Neutrophil (primary cell): Measurements from ENCODE around the gene CAPRIN1.
A peak's percentile ranks its signal among the peaks of the same experiment; 100 is the strongest.

ENCODE experiments used
- H3K27ac ChIP-seq: fragments of 200-600 bp; sonication (generic); 2 replicates; pipeline ENCODE4 v1.5.1; 2016; ENCODE audit warnings: mild to moderate bottlenecking, moderate library complexity
- H3K27me3 ChIP-seq: fragments of 200-600 bp; sonication (generic); 2 replicates; pipeline ENCODE4 v1.6.0; 2016; ENCODE audit warnings: mild to moderate bottlenecking
- H3K36me3 ChIP-seq: fragments of 200-600 bp; sonication (generic); 2 replicates; pipeline ENCODE4 v1.5.1; 2017
- H3K4me1 ChIP-seq, 2 experiments: fragments of 200-600 bp in 1 of 2; sonication (generic) in 1 of 2; 1 replicate in 1 of 2; 2 replicates in 1 of 2; pipeline versions ENCODE4 v1.5.1 to v1.6.1; 2013 to 2016; ENCODE audit warnings: low read depth in 1 of 2, low read length in 1 of 2, mild to moderate bottlenecking in 1 of 2, moderate library complexity in 1 of 2; ENCODE audit not compliant: control insufficient read depth in 1 of 2, insufficient read depth in 1 of 2
- H3K4me3 ChIP-seq, 2 experiments: fragments of 200-600 bp in 1 of 2; sonication (generic) in 1 of 2; 1 replicate in 1 of 2; 2 replicates in 1 of 2; pipeline ENCODE4 v1.5.1; 2013 to 2016; ENCODE audit warnings: low read depth in 1 of 2, low read length in 1 of 2, mild to moderate bottlenecking in 1 of 2, moderate library complexity in 1 of 2
- H3K9me3 ChIP-seq: fragments of 200-600 bp; sonication (generic); 2 replicates; pipeline ENCODE4 v1.5.1; 2016
- CTCF ChIP-seq: fragments of 200-600 bp; sonication (generic); IDR thresholded peaks from 2 replicates; pipeline ENCODE4 v1.5.1; 2016; ENCODE audit warnings: antibody characterized with exemption

Gene CAPRIN1, protein sequence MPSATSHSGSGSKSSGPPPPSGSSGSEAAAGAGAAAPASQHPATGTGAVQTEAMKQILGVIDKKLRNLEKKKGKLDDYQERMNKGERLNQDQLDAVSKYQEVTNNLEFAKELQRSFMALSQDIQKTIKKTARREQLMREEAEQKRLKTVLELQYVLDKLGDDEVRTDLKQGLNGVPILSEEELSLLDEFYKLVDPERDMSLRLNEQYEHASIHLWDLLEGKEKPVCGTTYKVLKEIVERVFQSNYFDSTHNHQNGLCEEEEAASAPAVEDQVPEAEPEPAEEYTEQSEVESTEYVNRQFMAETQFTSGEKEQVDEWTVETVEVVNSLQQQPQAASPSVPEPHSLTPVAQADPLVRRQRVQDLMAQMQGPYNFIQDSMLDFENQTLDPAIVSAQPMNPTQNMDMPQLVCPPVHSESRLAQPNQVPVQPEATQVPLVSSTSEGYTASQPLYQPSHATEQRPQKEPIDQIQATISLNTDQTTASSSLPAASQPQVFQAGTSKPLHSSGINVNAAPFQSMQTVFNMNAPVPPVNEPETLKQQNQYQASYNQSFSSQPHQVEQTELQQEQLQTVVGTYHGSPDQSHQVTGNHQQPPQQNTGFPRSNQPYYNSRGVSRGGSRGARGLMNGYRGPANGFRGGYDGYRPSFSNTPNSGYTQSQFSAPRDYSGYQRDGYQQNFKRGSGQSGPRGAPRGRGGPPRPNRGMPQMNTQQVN

DNA sequence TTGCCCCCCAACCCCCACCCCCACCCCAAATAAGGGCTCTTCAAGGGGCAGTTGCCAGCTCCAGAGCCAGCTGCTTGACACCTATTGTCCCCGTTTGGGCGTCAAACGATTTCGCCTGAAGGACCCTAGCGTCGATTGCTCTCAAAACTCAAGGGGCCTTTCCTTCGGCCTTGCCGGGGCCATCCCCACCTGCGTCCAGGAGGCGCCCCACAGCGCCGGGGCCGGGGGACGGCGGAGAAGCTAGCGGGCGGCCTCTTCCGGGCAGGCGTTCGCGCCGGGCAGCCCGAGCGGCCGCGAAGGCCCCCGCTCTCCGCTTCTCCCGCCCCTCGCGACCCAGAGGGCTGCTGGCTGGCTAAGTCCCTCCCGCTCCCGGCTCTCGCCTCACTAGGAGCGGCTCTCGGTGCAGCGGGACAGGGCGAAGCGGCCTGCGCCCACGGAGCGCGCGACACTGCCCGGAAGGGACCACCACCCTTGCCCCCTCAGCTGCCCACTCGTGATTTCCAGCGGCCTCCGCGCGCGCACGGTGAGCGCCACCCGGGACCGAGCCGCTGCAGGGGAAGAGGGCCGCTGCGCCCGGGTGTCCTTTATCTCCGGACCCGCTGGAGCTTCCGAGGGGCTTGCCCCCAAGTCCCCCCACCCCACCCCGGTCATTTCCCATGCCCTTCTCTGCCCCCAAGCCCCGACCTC is at the start of gene CAPRIN1:
Gene CAPRIN1, plus strand, starts transcription at position 383 of the 687 bp plus-strand sequence. CDS start 690 bp downstream, outside the sequence.
- Histone ChIP-seq H3K27ac (peak within 1 kb of the TSS; percentile 99), H3K9me3 (no peaks in the 10 kb centered on the region), H3K27me3 (no peaks in the 10 kb centered on the region), H3K36me3 (peaks cover 6% of the 10 kb centered on the region), H3K4me3 (peak within 1 kb of the TSS; percentile 97 to 99), H3K4me1 (peaks cover 25 to 28% of the 10 kb centered on the region in 2 experiments)
- no peak for TF ChIP-seq CTCF

- H3K9me3 ChIP-seq: no peaks in the 10 kb centered on the region
- no peak overlapping the region for H3K27ac ChIP-seq
- peaks cover 36% of the 10 kb centered on the region for H3K27me3 ChIP-seq
- no peak for TF ChIP-seq CTCF
- no peak overlapping the region for H3K4me3 ChIP-seq
- no peaks in the 10 kb centered on the region for H3K36me3 ChIP-seq
- no peaks in the 10 kb centered on the region for H3K4me1 ChIP-seq
Measured at GRCh38 chr11:34002420-34002819, 49.1 kb upstream of the CAPRIN1 start.

GRCh38 chr11:34004236-34004635 is 47.3 kb upstream of the CAPRIN1 start:
- Histone ChIP-seq H3K27ac (no peak overlapping the region), H3K4me3 (no peak overlapping the region), H3K9me3 (no peaks in the 10 kb centered on the region), H3K36me3 (no peaks in the 10 kb centered on the region), H3K4me1 (no peaks in the 10 kb centered on the region), H3K27me3 (peaks cover 23% of the 10 kb centered on the region)
- TF ChIP-seq CTCF: no peak

DNA sequence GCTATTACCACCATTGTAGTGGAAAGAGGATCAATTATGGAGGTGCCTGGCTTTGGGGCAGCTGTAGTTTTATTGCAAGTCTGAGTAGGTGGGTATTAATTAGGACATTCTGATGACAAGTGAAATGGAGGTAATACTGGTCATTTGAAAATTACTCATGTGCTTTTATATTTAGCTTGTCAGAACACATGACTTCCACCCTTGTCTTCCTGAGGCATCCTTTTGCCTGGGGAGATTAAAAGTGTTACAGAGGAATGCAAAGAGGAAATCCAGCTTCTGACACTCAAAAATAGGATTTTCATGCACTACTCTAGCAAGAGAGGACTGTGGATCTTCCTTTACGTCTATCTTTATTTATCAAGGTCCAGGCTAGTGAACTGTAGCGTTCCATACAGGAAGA is 44.7 kb upstream of the CAPRIN1 start:
- Histone ChIP-seq H3K4me3 (no peak overlapping the region), H3K9me3 (no peaks in the 10 kb centered on the region), H3K27me3 (peaks cover 17% of the 10 kb centered on the region), H3K4me1 (no peaks in the 10 kb centered on the region), H3K36me3 (no peaks in the 10 kb centered on the region), H3K27ac (no peak overlapping the region)
- TF ChIP-seq CTCF: no peak

GRCh38 chr11:34012734-34013133 is 38.8 kb upstream of the CAPRIN1 start:
- Histone ChIP-seq H3K36me3 (no peaks in the 10 kb centered on the region), H3K4me3 (no peak overlapping the region), H3K9me3 (no peaks in the 10 kb centered on the region), H3K27me3 (no peaks in the 10 kb centered on the region), H3K27ac (no peak overlapping the region), H3K4me1 (no peaks in the 10 kb centered on the region)
- no peak for TF ChIP-seq CTCF
